Activated B cell treated with CpG ODN at 0.5 μM for 24 hours (primary cell): ENCODE results near the gene DZIP1L. TPM values are rescaled to one million over a fixed set of nuclear protein-coding genes. Genes with fewer than 3 reads are reported as not detected.

Source experiments
- ATAC-seq: fragments of 200-7000 bp; cut with Tn5 transposase; one replicate; pipeline ENCODE4 v1.10.0; 2021; ENCODE audit warnings: low read depth, mild to moderate bottlenecking, moderate library complexity
- CTCF ChIA-PET: fragments of 350-600 bp; sonication (Branson Sonifier 250); formaldehyde crosslinking; loops from one replicate; lab custom pipeline; 2021; ENCODE audit warnings: antibody characterized with exemption; lab: Charles Lee
- POLR2A ChIA-PET: fragments of 350-600 bp; sonication (Branson Sonifier 250); formaldehyde crosslinking; loops from one replicate; lab custom pipeline; 2021; ENCODE audit warnings: antibody characterized with exemption; lab: Charles Lee
- DNase-seq: peaks from one replicate; pipeline ENCODE4 v3.0.0; 2022
- H3K27ac Mint-ChIP-seq: one replicate; pipeline ENCODE4 v1.8.0; 2020; ENCODE audit warnings: mixed read lengths
- H3K27me3 Mint-ChIP-seq: one replicate; pipeline ENCODE4 v1.8.0; 2021; ENCODE audit warnings: mixed read lengths
- H3K36me3 Mint-ChIP-seq: one replicate; pipeline ENCODE4 v1.8.0; 2021; ENCODE audit warnings: low read depth, mixed read lengths
- H3K4me1 Mint-ChIP-seq: one replicate; pipeline ENCODE4 v1.8.0; 2021; ENCODE audit warnings: mixed read lengths
- H3K4me3 Mint-ChIP-seq: one replicate; pipeline ENCODE4 v1.8.0; 2020; ENCODE audit warnings: mild to moderate bottlenecking, mixed read lengths
- H3K9me3 Mint-ChIP-seq: one replicate; pipeline ENCODE4 v1.8.0; 2020; ENCODE audit warnings: mixed read lengths
- intact Hi-C: fragments of 100-400 bp; cut with micrococcal nuclease; formaldehyde crosslinking; loops from one replicate; pipeline ENCODE4 v1.15.1; 2024
- total RNA-seq: library from RNA; stranded (reverse); gene quantifications from 2 replicates; pipeline ENCODE4 v1.2.3, GENCODE V29; 2022
- TF ChIP-seq, protein P1 (sequence below): fragments of 200-600 bp; IDR thresholded peaks from one replicate; pipeline ENCODE4 v1.8.0; 2022; ENCODE audit warnings: antibody characterized with exemption, mild to moderate bottlenecking

DZIP1L gene, protein sequence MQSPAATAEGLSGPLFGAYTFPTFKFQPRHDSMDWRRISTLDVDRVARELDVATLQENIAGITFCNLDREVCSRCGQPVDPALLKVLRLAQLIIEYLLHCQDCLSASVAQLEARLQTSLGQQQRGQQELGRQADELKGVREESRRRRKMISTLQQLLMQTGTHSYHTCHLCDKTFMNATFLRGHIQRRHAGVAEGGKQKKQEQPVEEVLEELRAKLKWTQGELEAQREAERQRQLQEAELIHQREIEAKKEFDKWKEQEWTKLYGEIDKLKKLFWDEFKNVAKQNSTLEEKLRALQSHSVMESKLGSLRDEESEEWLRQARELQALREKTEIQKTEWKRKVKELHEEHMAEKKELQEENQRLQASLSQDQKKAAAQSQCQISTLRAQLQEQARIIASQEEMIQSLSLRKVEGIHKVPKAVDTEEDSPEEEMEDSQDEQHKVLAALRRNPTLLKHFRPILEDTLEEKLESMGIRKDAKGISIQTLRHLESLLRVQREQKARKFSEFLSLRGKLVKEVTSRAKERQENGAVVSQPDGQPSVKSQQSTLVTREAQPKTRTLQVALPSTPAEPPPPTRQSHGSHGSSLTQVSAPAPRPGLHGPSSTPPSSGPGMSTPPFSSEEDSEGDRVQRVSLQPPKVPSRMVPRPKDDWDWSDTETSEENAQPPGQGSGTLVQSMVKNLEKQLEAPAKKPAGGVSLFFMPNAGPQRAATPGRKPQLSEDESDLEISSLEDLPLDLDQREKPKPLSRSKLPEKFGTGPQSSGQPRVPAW
- not detected in 2 replicates for total RNA-seq

DNA sequence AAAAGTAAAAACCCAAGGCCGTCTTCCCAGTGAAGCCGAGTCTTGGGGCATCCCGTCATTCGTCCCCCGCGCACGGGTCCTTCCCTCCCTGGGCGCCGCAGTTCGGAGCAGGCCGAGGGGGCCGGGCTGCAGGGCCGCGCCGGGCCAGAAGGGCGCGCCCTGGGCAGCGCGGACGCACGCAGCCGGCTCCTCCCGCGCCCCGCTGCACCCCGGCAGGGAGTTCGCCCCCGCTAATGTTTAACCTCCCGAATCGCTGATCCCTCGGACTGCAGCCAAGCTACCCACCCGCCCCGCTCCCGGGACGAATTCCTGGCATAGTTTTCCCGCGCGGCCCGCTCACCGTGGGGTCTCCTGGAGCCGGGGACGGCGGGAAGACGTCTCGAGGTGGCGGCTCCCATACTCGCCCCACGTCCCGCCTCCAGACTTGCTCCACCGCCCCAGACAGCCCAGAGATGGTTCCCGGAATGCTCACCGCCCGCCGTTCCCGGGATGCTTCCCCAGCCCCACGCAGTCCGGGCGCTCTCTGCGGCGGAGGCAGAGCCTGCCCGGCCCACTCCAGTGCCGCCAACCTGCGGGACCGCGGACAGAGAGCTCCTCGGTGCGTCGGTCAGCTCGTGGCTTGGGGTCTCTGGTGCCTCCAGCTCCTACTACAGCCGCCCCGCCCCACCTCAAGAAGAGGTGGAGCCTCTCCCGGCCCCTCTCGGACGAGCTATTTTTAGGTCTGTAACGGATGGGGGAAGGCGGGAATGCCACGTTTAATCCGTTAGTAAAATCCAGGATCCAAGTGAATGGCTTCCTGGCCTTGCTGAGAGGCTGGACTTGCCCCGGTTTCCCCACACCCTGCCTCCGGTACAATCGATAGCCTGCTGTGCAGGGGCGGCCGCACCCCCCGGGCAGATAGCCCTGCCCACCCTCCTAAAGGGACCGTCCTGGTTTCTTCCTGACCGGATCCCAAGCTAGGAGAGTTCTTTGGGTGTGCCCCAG is at the start of gene DZIP1L:
Gene DZIP1L, minus strand, starts transcription at position 621 of the 984 bp plus-strand sequence. CDS start 11,637 bp downstream, outside the sequence.
- intact Hi-C loops: no loop called here
- POLR2A ChIA-PET: interaction anchor here (0.6 kb wide), 1 partner anchor 72 kb away, joined by 8 read pairs; the partner anchor contains the start of gene ARMC8
- Mint-ChIP-seq H3K4me3 (peak within 1 kb of the TSS; percentile 82), H3K27ac (no peak within 1 kb of the TSS), H3K9me3 (no peaks in the 10 kb centered on the region), H3K36me3 (no peaks in the 10 kb centered on the region), H3K4me1 (peaks cover 9% of the 10 kb centered on the region), H3K27me3 (peaks cover 48% of the 10 kb centered on the region)
- DNase-seq (peak; percentile 27), ATAC-seq (peak; percentile 82)
- TF ChIP-seq, protein P1, sequence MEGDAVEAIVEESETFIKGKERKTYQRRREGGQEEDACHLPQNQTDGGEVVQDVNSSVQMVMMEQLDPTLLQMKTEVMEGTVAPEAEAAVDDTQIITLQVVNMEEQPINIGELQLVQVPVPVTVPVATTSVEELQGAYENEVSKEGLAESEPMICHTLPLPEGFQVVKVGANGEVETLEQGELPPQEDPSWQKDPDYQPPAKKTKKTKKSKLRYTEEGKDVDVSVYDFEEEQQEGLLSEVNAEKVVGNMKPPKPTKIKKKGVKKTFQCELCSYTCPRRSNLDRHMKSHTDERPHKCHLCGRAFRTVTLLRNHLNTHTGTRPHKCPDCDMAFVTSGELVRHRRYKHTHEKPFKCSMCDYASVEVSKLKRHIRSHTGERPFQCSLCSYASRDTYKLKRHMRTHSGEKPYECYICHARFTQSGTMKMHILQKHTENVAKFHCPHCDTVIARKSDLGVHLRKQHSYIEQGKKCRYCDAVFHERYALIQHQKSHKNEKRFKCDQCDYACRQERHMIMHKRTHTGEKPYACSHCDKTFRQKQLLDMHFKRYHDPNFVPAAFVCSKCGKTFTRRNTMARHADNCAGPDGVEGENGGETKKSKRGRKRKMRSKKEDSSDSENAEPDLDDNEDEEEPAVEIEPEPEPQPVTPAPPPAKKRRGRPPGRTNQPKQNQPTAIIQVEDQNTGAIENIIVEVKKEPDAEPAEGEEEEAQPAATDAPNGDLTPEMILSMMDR: no peak
- CTCF ChIA-PET: interaction anchor here (0.9 to 1.5 kb wide), 3 partner anchors 18 to 800 kb away, joined by 3 to 4 read pairs (median 4); no protein-coding TSS in a partner anchor

DNA sequence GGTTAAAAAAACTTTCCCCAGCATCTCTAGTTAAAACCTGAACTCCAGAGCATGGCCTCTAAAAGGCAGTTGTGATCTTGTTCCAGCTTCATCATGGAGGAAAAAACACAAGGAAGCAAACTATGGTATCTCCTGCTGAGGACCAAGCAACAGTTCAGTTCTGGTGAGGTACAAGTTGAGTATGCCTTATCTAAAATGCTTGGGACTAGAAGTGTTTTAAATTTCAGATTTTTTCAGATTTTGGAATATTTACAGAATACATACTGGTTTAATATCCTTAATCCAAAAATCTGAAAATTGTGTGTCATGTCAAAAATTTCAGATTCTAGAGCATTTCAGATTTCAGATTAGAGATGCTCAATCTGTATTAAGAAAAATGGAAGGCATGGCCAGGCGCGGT is 49.7 kb upstream of the DZIP1L start:
- POLR2A ChIA-PET: no interaction called here

DNA sequence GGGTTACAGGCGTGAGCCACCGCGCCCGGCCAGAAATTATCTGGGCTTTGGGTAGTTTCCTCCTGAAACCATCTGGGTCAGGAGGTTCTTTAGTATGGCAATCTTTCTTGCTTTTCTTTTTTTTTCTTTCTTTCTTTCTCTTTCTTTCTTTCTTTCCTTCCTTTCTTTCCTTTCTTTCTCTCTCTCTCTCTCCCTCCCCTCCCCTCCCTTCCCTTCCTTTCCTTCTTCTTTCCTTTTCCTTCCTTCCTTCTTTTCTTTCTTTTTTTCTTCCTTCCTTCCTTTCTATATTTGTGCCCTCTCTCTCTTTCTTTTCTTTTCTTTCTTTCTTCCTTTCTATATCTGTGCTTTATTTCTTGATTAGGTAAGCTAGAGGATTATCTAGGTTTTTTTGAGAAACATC is 42.3 kb upstream of the DZIP1L start:
- TF ChIP-seq, protein P1: no peak
- CTCF ChIA-PET: no interaction called here

More for the DNA sequence above, 49.7 kb upstream of the DZIP1L start:
- no peaks in the 10 kb centered on the region for H3K27me3 Mint-ChIP-seq
- no peaks in the 10 kb centered on the region for H3K4me1 Mint-ChIP-seq
- DNase-seq (no peak), ATAC-seq (no peak)
- H3K9me3 Mint-ChIP-seq: no peaks in the 10 kb centered on the region
- no peak overlapping the region for H3K27ac Mint-ChIP-seq
- TF ChIP-seq, protein P1: no peak
- no peak overlapping the region for H3K4me3 Mint-ChIP-seq
- H3K36me3 Mint-ChIP-seq: peaks cover 78% of the 10 kb centered on the region
- CTCF ChIA-PET: no interaction called here
- intact Hi-C loops: loop anchor here (5.0 kb wide), 1 partner anchor 37 kb away; no protein-coding TSS in a partner anchor

DNA sequence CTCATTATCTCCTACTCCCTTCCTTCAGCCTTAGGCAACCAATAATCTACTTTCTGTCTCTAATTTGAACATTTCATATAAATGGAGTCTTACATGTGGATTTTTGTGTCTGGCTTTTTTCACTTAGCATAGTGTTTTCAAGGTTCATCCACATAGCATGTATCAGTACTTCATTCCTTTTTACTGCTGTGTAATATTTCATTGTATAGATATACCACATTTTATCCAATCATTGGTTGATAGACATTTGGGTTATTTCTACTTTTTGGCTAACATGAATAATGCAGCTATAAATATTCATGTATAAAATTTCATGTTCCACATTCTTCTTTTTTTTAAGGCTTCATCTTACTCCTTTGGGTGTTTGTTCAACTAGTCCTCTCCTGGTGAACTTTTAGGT is 39.1 kb upstream of the DZIP1L start:
- CTCF ChIA-PET: no interaction called here
- no peak for ATAC-seq
- DNase-seq: no peak
- intact Hi-C loops: no loop called here
- TF ChIP-seq, protein P1: no peak
- H3K4me1 Mint-ChIP-seq: no peaks in the 10 kb centered on the region
- POLR2A ChIA-PET: no interaction called here
- H3K27ac Mint-ChIP-seq: no peak overlapping the region
- H3K27me3 Mint-ChIP-seq: no peaks in the 10 kb centered on the region
- H3K9me3 Mint-ChIP-seq: peaks cover 7% of the 10 kb centered on the region
- no peak overlapping the region for H3K4me3 Mint-ChIP-seq
- H3K36me3 Mint-ChIP-seq: peaks cover 1% of the 10 kb centered on the region

More for the DNA sequence above, 42.3 kb upstream of the DZIP1L start:
- peaks cover 7% of the 10 kb centered on the region for H3K9me3 Mint-ChIP-seq
- DNase-seq (no peak), ATAC-seq (no peak)
- POLR2A ChIA-PET: no interaction called here
- intact Hi-C loops: no loop called here
- no peaks in the 10 kb centered on the region for H3K4me1 Mint-ChIP-seq
- no peak overlapping the region for H3K27ac Mint-ChIP-seq
- H3K4me3 Mint-ChIP-seq: no peak overlapping the region
- peaks cover 25% of the 10 kb centered on the region for H3K36me3 Mint-ChIP-seq
- no peaks in the 10 kb centered on the region for H3K27me3 Mint-ChIP-seq
